Activated CD4-positive, alpha-beta T cell treated with anti-CD3 and anti-CD28 coated beads for 1 hour (primary cell): Measurements from ENCODE around the gene ZRANB1.
"Not testable (repeated sequence)": the region's sequence is repeated elsewhere in the genome, so short reads cannot be mapped to it uniquely, and the experiment has no call there.

Experiments
- DNase-seq: peaks from one replicate; pipeline ENCODE4 v3.0.0-alpha.2; 2020

Gene ZRANB1

GRCh38 chr10:124967255-124967654, 25.3 kb downstream of the ZRANB1 start:
- DNase-seq, result no peak

- no peak for DNase-seq
Measured at GRCh38 chr10:124971276-124971675, 29.4 kb downstream of the ZRANB1 start.

- no peak for DNase-seq
Measured at GRCh38 chr10:124972637-124973036, 30.7 kb downstream of the ZRANB1 start.

GRCh38 chr10:124974131-124974530, 32.2 kb downstream of the ZRANB1 start:
- no peak for DNase-seq

- DNase-seq, result no peak
Measured at GRCh38 chr10:124975977-124976514, 34.1 kb downstream of the ZRANB1 start.

- no peak for DNase-seq
Measured at GRCh38 chr10:124977161-124977560, 35.2 kb downstream of the ZRANB1 start.

- no peak for DNase-seq
Measured at GRCh38 chr10:124977648-124978375, 35.9 kb downstream of the ZRANB1 start.

GRCh38 chr10:124978376-124978725, 36.4 kb downstream of the ZRANB1 start:
- DNase-seq, result no peak

GRCh38 chr10:124983321-124983720, 41.4 kb downstream of the ZRANB1 start:
- DNase-seq, result no peak

- no peak for DNase-seq
Measured at GRCh38 chr10:124984376-124984775, 42.5 kb downstream of the ZRANB1 start.

GRCh38 chr10:124985162-124985561, 43.2 kb downstream of the ZRANB1 start:
- no peak for DNase-seq

- DNase-seq, result no peak
Measured at GRCh38 chr10:124987788-124988187, 45.9 kb downstream of the ZRANB1 start.

- DNase-seq, result not testable (repeated sequence)
Measured at GRCh38 chr10:124988753-124989152, 46.8 kb downstream of the ZRANB1 start.

- DNase-seq, result no peak
Measured at GRCh38 chr10:124989526-124989925, 47.6 kb downstream of the ZRANB1 start.

GRCh38 chr10:124990671-124991625, 49.0 kb downstream of the ZRANB1 start:
- no peak for DNase-seq

GRCh38 chr10:124991835-124992234, 49.9 kb downstream of the ZRANB1 start:
- no peak for DNase-seq

GRCh38 chr10:124992462-124993344, 50.8 kb downstream of the ZRANB1 start:
- DNase-seq, result no peak

GRCh38 chr10:124993345-124993708, 51.4 kb downstream of the ZRANB1 start:
- no peak for DNase-seq

GRCh38 chr10:124993736-124994451, 52.0 kb downstream of the ZRANB1 start:
- no peak for DNase-seq

GRCh38 chr10:124994573-124995473, 52.9 kb downstream of the ZRANB1 start:
- DNase-seq, result no peak

GRCh38 chr10:124995605-124996004, 53.7 kb downstream of the ZRANB1 start:
- DNase-seq, result no peak
